ENCODE results near the gene IGSF11.
"Not testable (repeated sequence)": the region's sequence is repeated elsewhere in the genome, so short reads cannot be mapped to it uniquely, and the experiment has no call there.

The IGSF11 gene

GRCh38 chr3:119034256-119035013, at the start of gene IGSF11:
Gene IGSF11 (minus strand): TSS chr3:119034846. CDS start chr3:119034582, 264 bp downstream.
- Histone ChIP-seq H3K27ac (ENCODE audit: low read depth in 2 of 2, low read length in 2 of 2) (no peak within 1 kb of the TSS), H3K27me3 (ENCODE audit: control insufficient read depth in 2 of 2, insufficient read depth in 2 of 2, low read length in 2 of 2) (peaks cover 12 to 13% of the 10 kb centered on the region in 2 donors), H3K9me3 (ENCODE audit: control insufficient read depth in 2 of 2, low read length in 2 of 2) (no peaks in the 10 kb centered on the region), H3K4me1 (ENCODE audit: control insufficient read depth in 2 of 2, insufficient read depth in 2 of 2, low read length in 2 of 2) (no peaks in the 10 kb centered on the region), H3K36me3 (ENCODE audit: control insufficient read depth in 2 of 2, insufficient read depth in 2 of 2, low read length in 2 of 2) (no peaks in the 10 kb centered on the region), H3K9ac (ENCODE audit: low read depth in 1 of 2, low read length in 2 of 2) (peak within 1 kb of the TSS in 1 of 2 donors; percentile 20), H3K4me3 (ENCODE audit: low read length in 2 of 2) (peak within 1 kb of the TSS; percentile 63 to 66)

GRCh38 chr3:119080364-119080763, 45.7 kb upstream of the IGSF11 start:
- Histone ChIP-seq H3K27me3 (ENCODE audit: control insufficient read depth in 2 of 2, insufficient read depth in 2 of 2, low read length in 2 of 2) (no peaks in the 10 kb centered on the region), H3K4me1 (ENCODE audit: control insufficient read depth in 2 of 2, insufficient read depth in 2 of 2, low read length in 2 of 2) (no peaks in the 10 kb centered on the region), H3K9ac (ENCODE audit: low read depth in 1 of 2, low read length in 2 of 2) (no peak overlapping the region), H3K27ac (ENCODE audit: low read depth in 2 of 2, low read length in 2 of 2) (no peak overlapping the region), H3K9me3 (ENCODE audit: control insufficient read depth in 2 of 2, low read length in 2 of 2) (no peaks in the 10 kb centered on the region), H3K36me3 (ENCODE audit: control insufficient read depth in 2 of 2, insufficient read depth in 2 of 2, low read length in 2 of 2) (no peaks in the 10 kb centered on the region), H3K4me3 (ENCODE audit: low read length in 2 of 2) (no peak overlapping the region)

GRCh38 chr3:119073258-119074001, 38.8 kb upstream of the IGSF11 start:
- Histone ChIP-seq H3K27me3 (ENCODE audit: control insufficient read depth in 2 of 2, insufficient read depth in 2 of 2, low read length in 2 of 2) (no peaks in the 10 kb centered on the region), H3K4me1 (ENCODE audit: control insufficient read depth in 2 of 2, insufficient read depth in 2 of 2, low read length in 2 of 2) (no peaks in the 10 kb centered on the region), H3K9me3 (ENCODE audit: control insufficient read depth in 2 of 2, low read length in 2 of 2) (no peaks in the 10 kb centered on the region), H3K27ac (ENCODE audit: low read depth in 2 of 2, low read length in 2 of 2) (no peak overlapping the region), H3K4me3 (ENCODE audit: low read length in 2 of 2) (no peak overlapping the region), H3K36me3 (ENCODE audit: control insufficient read depth in 2 of 2, insufficient read depth in 2 of 2, low read length in 2 of 2) (no peaks in the 10 kb centered on the region), H3K9ac (ENCODE audit: low read depth in 1 of 2, low read length in 2 of 2) (no peak overlapping the region)

GRCh38 chr3:119072451-119072850, 37.8 kb upstream of the IGSF11 start:
- not testable (repeated sequence) for H3K27ac ChIP-seq (ENCODE audit: low read depth in 2 of 2, low read length in 2 of 2)

GRCh38 chr3:119069725-119070124, 35.1 kb upstream of the IGSF11 start:
- Histone ChIP-seq H3K36me3 (ENCODE audit: control insufficient read depth in 2 of 2, insufficient read depth in 2 of 2, low read length in 2 of 2) (no peaks in the 10 kb centered on the region), H3K9me3 (ENCODE audit: control insufficient read depth in 2 of 2, low read length in 2 of 2) (no peaks in the 10 kb centered on the region), H3K27ac (ENCODE audit: low read depth in 2 of 2, low read length in 2 of 2) (no peak overlapping the region), H3K9ac (ENCODE audit: low read depth in 1 of 2, low read length in 2 of 2) (no peak overlapping the region), H3K4me1 (ENCODE audit: control insufficient read depth in 2 of 2, insufficient read depth in 2 of 2, low read length in 2 of 2) (no peaks in the 10 kb centered on the region), H3K27me3 (ENCODE audit: control insufficient read depth in 2 of 2, insufficient read depth in 2 of 2, low read length in 2 of 2) (no peaks in the 10 kb centered on the region), H3K4me3 (ENCODE audit: low read length in 2 of 2) (no peak overlapping the region)

More at GRCh38 chr3:119072451-119072850, 37.8 kb upstream of the IGSF11 start:
- not testable (repeated sequence) for H3K9me3 ChIP-seq (ENCODE audit: control insufficient read depth in 2 of 2, low read length in 2 of 2); H3K9ac ChIP-seq (ENCODE audit: low read depth in 1 of 2, low read length in 2 of 2); H3K27me3 ChIP-seq (ENCODE audit: control insufficient read depth in 2 of 2, insufficient read depth in 2 of 2, low read length in 2 of 2); H3K36me3 ChIP-seq (ENCODE audit: control insufficient read depth in 2 of 2, insufficient read depth in 2 of 2, low read length in 2 of 2); H3K4me3 ChIP-seq (ENCODE audit: low read length in 2 of 2); H3K4me1 ChIP-seq (ENCODE audit: control insufficient read depth in 2 of 2, insufficient read depth in 2 of 2, low read length in 2 of 2)

GRCh38 chr3:119063471-119063870, 28.8 kb upstream of the IGSF11 start:
- no peaks in the 10 kb centered on the region for H3K4me1 ChIP-seq (ENCODE audit: control insufficient read depth in 2 of 2, insufficient read depth in 2 of 2, low read length in 2 of 2)
- no peaks in the 10 kb centered on the region for H3K9me3 ChIP-seq (ENCODE audit: control insufficient read depth in 2 of 2, low read length in 2 of 2)
- H3K27me3 ChIP-seq (ENCODE audit: control insufficient read depth in 2 of 2, insufficient read depth in 2 of 2, low read length in 2 of 2), result no peaks in the 10 kb centered on the region
- no peak overlapping the region for H3K9ac ChIP-seq (ENCODE audit: low read depth in 1 of 2, low read length in 2 of 2)
- no peak overlapping the region for H3K27ac ChIP-seq (ENCODE audit: low read depth in 2 of 2, low read length in 2 of 2)
- no peak overlapping the region for H3K4me3 ChIP-seq (ENCODE audit: low read length in 2 of 2)
- H3K36me3 ChIP-seq (ENCODE audit: control insufficient read depth in 2 of 2, insufficient read depth in 2 of 2, low read length in 2 of 2), result no peaks in the 10 kb centered on the region

- no peak overlapping the region for H3K9ac ChIP-seq (ENCODE audit: low read depth in 1 of 2, low read length in 2 of 2)
- no peaks in the 10 kb centered on the region for H3K27me3 ChIP-seq (ENCODE audit: control insufficient read depth in 2 of 2, insufficient read depth in 2 of 2, low read length in 2 of 2)
- no peaks in the 10 kb centered on the region for H3K9me3 ChIP-seq (ENCODE audit: control insufficient read depth in 2 of 2, low read length in 2 of 2)
- no peaks in the 10 kb centered on the region for H3K36me3 ChIP-seq (ENCODE audit: control insufficient read depth in 2 of 2, insufficient read depth in 2 of 2, low read length in 2 of 2)
- H3K4me3 ChIP-seq (ENCODE audit: low read length in 2 of 2), result no peak overlapping the region
- no peak overlapping the region for H3K27ac ChIP-seq (ENCODE audit: low read depth in 2 of 2, low read length in 2 of 2)
- H3K4me1 ChIP-seq (ENCODE audit: control insufficient read depth in 2 of 2, insufficient read depth in 2 of 2, low read length in 2 of 2), result no peaks in the 10 kb centered on the region
Observed at GRCh38 chr3:119062892-119063291, 28.2 kb upstream of the IGSF11 start.

- H3K9ac ChIP-seq (ENCODE audit: low read depth in 1 of 2, low read length in 2 of 2), result no peak overlapping the region
- H3K27ac ChIP-seq (ENCODE audit: low read depth in 2 of 2, low read length in 2 of 2), result no peak overlapping the region
- H3K4me3 ChIP-seq (ENCODE audit: low read length in 2 of 2), result no peak overlapping the region
- no peaks in the 10 kb centered on the region for H3K27me3 ChIP-seq (ENCODE audit: control insufficient read depth in 2 of 2, insufficient read depth in 2 of 2, low read length in 2 of 2)
- H3K9me3 ChIP-seq (ENCODE audit: control insufficient read depth in 2 of 2, low read length in 2 of 2), result no peaks in the 10 kb centered on the region
- no peaks in the 10 kb centered on the region for H3K4me1 ChIP-seq (ENCODE audit: control insufficient read depth in 2 of 2, insufficient read depth in 2 of 2, low read length in 2 of 2)
- H3K36me3 ChIP-seq (ENCODE audit: control insufficient read depth in 2 of 2, insufficient read depth in 2 of 2, low read length in 2 of 2), result no peaks in the 10 kb centered on the region
Observed at GRCh38 chr3:119044593-119044992, 9.9 kb upstream of the IGSF11 start.

GRCh38 chr3:119042162-119042561, 7.5 kb upstream of the IGSF11 start:
- H3K4me3 ChIP-seq (ENCODE audit: low read length in 2 of 2), result no peak overlapping the region
- H3K27me3 ChIP-seq (ENCODE audit: control insufficient read depth in 2 of 2, insufficient read depth in 2 of 2, low read length in 2 of 2), result peaks cover 0 to 3% of the 10 kb centered on the region in 2 donors
- H3K4me1 ChIP-seq (ENCODE audit: control insufficient read depth in 2 of 2, insufficient read depth in 2 of 2, low read length in 2 of 2), result no peaks in the 10 kb centered on the region
- no peak overlapping the region for H3K9ac ChIP-seq (ENCODE audit: low read depth in 1 of 2, low read length in 2 of 2)
- H3K9me3 ChIP-seq (ENCODE audit: control insufficient read depth in 2 of 2, low read length in 2 of 2), result no peaks in the 10 kb centered on the region
- H3K27ac ChIP-seq (ENCODE audit: low read depth in 2 of 2, low read length in 2 of 2), result no peak overlapping the region
- H3K36me3 ChIP-seq (ENCODE audit: control insufficient read depth in 2 of 2, insufficient read depth in 2 of 2, low read length in 2 of 2), result no peaks in the 10 kb centered on the region

- Histone ChIP-seq H3K9ac (ENCODE audit: low read depth in 1 of 2, low read length in 2 of 2) (no peak overlapping the region), H3K27ac (ENCODE audit: low read depth in 2 of 2, low read length in 2 of 2) (no peak overlapping the region), H3K9me3 (ENCODE audit: control insufficient read depth in 2 of 2, low read length in 2 of 2) (no peaks in the 10 kb centered on the region), H3K36me3 (ENCODE audit: control insufficient read depth in 2 of 2, insufficient read depth in 2 of 2, low read length in 2 of 2) (no peaks in the 10 kb centered on the region), H3K4me3 (ENCODE audit: low read length in 2 of 2) (peak overlapping the region; percentile 53 to 66), H3K4me1 (ENCODE audit: control insufficient read depth in 2 of 2, insufficient read depth in 2 of 2, low read length in 2 of 2) (no peaks in the 10 kb centered on the region), H3K27me3 (ENCODE audit: control insufficient read depth in 2 of 2, insufficient read depth in 2 of 2, low read length in 2 of 2) (peaks cover 12 to 13% of the 10 kb centered on the region in 2 donors)
Observed at GRCh38 chr3:119035014-119035346, 334 bp upstream of the IGSF11 start.
